HG03469 (cell line): ENCODE results near the gene CYSRT1.
"Not testable (repeated sequence)": the region's sequence is repeated elsewhere in the genome, so short reads cannot be mapped to it uniquely, and the experiment has no call there.

ENCODE experiments used
- ATAC-seq: cut with Tn5 transposase; IDR thresholded peaks from one replicate; pipeline ENCODE4 v1.9.1; 2021; ENCODE audit warnings: mild to moderate bottlenecking, moderate library complexity, moderate number of reproducible peaks; ENCODE audit not compliant: unreplicated experiment

CYSRT1 gene

DNA sequence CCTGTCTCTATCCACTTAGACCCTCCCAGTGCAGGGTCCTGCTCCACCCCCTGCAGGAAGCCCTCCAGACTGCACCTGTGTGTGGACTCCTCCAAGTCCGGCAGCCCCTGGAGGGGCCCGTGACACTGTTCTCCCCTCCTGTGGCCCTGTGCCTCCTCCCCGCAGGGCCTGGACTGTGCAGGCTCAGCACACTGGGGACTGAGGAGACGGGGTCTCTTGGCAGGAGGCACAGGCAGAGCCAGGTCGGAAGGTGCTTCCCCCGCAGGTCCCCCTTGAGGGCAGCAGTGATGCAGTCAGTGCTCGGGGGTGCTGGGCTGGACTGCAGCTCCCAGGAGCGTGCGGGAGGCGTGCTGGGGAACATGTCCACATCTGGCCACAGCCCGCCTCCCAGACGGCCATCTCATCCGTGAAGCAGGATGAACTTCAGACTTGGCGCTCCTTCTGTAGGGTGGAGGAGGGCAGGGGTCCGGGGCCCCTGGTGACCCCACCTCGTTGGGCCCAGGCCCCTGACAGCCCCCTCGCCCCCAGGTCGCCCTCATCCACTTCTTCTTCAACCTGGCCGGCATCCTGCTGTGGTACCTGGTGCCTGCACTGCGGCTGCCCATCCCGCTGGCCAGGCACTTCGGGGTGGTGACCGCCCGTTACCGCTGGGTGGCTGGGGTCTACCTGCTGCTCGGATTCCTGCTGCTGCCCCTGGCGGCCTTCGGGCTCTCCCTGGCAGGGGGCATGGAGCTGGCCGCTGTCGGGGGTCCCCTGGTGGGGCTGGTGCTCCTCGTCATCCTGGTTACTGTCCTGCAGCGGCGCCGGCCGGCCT, 10.7 kb downstream of the CYSRT1 start:
- ATAC-seq: no peak

DNA sequence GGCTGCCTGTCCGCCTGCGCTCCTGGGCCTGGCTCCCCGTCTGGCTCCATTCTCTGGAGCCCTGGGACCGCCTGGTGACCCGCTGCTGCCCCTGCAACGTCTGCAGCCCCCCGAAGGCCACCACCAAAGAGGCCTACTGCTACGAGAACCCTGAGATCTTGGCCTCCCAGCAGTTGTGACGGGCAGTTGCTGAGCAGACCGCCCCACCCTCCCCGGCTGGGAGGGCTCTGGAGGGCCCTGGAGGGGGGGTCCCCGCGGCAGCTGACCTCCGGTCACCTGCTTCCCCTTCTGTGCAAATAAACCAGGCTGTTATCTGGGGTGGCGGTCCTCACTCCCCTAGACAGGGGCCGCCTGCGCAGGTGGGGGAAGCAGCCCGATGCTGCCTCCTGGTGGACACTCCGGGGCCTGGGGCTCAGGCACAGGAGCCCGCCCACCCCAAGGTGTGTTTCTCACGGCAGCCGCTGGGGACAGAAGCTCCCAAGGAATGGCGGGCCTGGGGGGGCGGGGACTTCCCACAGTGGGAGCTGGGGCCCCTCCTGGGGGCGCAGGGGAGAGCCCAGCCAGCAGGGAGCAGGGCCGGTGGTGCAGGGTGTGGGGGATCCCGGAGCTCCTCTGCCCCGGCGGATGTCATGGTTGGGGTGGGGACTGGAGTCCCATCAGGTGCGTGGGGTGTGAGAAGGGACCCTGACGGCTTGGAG, 11.4 kb downstream of the CYSRT1 start:
- no peak for ATAC-seq

DNA sequence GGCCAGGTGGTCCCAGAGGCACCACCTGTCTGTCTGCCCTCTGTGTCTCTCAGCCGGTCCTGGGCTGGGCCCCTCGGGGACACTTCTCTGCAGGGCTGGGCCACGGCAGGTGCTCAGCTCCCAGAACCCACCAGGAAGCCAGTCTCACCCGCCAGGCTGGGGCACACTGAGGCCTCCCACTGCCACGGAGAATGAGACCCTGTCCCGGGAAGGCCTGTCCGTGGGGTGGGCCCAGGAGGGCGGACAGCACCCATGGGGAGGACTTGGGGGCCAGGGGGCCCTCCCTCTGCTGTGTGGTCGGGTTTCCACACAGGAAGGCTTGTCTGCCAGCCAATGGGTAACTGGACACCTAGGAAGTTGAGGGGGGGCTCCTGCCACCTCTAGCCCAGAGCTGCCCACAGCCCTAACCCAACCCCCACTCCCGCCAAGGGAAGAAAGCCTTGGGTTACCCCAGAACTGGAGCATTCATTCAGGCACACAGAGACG, 12.0 kb downstream of the CYSRT1 start:
- no peak for ATAC-seq

DNA sequence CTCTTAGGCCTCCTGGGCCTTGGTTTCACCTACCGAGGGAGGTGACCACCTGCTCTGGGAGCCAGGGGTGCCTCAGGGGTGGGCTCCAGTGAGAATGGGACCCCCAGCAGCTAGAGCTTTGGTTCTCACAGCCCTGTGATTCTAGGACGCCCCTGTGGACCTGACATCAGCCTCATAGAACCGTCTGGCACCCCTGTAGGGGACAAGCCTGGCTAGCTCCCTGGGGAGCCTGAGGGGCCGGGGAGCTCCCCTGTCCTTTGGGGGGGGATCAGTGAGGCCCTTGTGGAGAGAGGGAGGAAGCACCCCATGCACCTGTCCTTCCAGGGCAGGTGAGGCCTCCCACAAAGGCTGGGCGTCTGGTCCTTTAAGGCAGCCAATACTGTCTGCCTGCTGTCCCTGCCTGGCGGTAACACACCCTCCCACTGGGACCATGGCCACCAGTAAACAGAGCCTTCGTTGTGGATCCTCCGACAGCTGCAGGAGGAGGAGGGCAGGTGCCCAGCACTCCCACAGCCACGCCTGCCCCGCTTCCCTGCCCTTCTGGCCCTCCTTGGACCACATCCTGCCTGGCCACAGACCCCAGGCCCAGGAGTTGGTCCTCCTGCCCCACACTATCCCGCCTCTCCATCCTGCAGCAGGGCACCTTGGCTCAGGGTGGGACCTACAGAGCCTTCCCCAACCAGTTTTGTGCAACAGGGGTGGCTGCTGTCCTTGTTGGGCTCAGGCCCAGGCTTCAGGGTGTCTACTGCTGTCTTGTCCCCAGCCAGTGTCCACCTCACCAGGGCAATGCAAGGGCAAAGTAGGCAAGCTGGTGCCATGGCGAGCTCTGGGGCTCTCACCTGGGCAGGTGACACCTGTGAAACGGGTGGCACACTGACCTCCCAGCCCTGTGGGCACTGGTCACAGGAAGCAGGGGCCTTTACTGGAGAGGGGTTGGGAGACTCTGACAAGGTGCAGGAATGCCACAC, 13.1 kb downstream of the CYSRT1 start:
- no peak for ATAC-seq

DNA sequence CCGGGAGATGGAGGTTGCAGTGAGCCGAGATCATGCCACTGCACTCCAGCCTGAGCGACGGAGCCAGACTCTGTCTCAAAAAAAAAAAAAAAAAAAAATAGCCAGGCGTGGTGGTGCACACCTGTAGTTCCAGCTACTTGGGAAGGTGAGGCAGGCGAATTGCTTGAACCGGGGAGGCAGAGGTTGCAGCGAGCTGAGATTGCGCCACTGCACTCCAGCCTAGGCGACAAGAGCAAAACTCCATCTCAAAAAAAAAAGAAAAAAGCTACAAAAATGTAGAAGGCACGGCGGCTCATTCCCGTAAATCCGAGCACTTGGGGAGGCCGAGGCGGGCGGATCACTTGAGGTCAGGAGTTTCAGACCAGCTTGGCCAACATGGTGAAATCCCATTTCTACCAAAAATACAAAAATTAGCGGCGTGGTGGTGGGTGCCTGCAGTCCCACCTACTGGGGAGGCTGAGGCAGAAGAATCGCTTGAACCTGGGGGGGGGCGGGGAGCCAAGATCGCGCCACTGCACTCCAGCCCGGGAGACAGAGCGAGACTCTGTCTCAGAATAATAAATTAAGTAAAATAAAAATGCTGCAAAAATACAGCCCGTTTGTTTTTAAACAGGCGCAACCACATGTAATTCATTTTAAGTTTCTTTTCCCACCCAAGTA, 14.7 kb downstream of the CYSRT1 start:
- not testable (repeated sequence) for ATAC-seq

DNA sequence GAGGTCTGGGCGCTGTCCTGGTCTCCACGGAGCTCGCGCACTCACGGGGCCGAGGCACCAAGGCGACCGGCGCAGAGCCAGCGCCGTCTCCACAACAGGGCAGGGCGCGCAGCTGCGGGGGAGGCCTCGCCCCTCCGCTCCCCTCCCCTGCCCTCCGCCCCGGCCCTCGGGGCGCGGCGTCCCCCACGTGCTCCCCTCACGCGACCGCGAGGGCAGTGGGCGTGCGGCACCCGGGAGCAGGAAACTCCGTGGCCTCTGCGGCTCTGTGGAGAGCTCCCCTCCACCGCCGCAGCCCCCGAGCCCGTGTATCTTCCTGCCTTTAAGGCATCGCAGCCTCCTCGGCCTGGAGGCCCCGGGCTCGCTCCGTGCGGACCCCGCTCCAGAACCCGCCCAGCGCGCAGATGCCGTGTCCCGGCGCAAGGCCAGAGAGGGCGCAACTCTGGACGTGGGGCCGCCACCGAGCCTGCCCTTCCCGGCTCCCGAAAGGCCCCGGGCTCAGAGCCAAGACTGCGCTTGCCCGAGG, 15.4 kb downstream of the CYSRT1 start:
- peak; percentile 19 for ATAC-seq

DNA sequence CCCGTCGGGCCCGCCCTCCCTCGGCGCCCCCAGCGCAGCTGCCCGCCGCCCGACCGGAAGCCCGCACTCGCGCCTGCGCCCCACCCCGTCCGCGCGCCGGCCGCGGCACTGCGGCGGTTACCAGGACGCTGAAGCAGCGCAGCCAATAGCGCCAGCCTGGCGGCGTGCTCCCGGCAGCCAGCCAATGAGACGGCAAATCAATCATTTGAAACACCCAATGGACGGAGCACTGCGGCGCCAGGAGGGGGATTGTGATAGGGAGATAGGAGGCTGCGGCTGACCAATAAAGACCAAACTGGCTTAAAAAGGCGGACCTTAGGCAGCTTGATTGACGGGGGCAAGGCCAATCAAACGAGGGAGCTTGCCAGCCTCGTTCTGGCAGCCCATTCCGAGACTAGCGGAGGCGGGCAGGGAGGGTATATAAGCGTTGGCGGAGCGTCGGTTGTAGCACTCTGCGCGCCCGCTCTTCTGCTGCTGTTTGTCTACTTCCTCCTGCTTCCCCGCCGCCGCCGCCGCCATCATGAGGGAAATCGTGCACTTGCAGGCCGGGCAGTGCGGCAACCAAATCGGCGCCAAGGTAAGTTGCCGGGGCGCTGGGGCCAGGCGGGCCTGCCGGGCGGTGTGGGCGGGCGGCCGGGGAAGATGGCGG, 16.0 kb downstream of the CYSRT1 start, which contains the start of gene TUBB4B:
Gene TUBB4B, plus strand, starts transcription at position 447 of the 649 bp plus-strand sequence. Its CDS starts 74 bp downstream, at position 521.
- ATAC-seq: peak; percentile 76

DNA sequence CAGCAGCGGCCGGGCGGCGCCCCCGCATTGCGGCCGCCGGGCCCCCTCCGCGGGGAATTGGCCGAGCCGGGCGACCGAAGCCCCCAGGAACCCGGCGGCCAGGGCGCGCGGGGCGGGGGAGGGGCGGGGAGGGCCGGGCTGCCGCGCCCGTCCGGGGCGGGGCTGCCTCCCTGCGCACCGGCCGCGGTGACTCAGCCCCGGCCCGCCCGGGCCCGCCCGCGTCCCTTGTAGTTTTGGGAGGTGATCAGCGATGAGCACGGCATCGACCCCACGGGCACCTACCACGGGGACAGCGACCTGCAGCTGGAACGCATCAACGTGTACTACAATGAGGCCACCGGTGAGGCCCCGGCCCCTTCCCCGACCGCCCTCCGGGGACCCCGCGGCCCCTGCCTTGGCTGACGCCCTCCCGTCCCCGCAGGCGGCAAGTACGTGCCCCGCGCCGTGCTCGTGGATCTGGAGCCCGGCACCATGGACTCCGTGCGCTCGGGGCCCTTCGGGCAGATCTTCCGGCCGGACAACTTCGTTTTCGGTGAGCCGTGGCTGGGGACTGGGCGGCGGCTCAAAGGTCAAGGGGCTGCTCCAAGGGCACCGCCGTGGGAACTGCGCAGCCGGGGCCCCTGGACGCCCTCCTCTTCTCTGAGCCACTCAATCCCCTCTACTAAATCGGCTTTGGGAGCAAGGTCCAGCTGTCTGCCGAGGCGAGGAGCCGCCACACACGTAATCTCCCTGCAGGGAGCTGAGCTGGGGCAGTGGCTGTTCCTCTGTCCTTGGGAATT, 16.7 kb downstream of the CYSRT1 start:
- ATAC-seq: no peak

DNA sequence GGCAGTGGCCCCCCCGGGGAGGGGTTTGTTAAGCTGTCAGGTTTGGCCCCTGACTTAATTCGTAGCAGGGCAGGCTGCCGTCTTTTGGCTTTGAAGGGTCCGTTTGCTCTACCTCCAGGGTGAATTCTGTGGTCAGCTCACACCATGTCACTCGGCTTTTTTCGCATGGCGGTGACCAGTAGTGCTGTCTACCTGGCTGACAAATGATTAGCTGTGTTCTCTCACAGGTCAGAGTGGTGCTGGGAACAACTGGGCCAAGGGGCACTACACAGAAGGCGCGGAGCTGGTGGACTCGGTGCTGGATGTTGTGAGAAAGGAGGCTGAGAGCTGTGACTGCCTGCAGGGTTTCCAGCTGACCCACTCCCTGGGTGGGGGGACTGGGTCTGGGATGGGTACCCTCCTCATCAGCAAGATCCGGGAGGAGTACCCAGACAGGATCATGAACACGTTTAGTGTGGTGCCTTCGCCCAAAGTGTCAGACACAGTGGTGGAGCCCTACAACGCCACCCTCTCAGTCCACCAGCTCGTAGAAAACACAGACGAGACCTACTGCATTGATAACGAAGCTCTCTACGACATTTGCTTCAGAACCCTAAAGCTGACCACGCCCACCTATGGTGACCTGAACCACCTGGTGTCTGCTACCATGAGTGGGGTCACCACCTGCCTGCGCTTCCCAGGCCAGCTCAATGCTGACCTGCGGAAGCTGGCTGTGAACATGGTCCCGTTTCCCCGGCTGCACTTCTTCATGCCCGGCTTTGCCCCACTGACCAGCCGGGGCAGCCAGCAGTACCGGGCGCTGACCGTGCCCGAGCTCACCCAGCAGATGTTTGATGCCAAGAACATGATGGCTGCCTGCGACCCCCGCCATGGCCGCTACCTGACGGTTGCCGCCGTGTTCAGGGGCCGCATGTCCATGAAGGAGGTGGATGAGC, 17.6 kb downstream of the CYSRT1 start:
- ATAC-seq: no peak

DNA sequence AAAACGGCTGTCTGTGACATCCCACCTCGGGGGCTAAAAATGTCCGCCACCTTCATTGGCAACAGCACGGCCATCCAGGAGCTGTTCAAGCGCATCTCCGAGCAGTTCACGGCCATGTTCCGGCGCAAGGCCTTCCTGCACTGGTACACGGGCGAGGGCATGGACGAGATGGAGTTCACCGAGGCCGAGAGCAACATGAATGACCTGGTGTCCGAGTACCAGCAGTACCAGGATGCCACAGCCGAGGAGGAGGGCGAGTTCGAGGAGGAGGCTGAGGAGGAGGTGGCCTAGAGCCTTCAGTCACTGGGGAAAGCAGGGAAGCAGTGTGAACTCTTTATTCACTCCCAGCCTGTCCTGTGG, 18.3 kb downstream of the CYSRT1 start:
- ATAC-seq: not testable (repeated sequence)

DNA sequence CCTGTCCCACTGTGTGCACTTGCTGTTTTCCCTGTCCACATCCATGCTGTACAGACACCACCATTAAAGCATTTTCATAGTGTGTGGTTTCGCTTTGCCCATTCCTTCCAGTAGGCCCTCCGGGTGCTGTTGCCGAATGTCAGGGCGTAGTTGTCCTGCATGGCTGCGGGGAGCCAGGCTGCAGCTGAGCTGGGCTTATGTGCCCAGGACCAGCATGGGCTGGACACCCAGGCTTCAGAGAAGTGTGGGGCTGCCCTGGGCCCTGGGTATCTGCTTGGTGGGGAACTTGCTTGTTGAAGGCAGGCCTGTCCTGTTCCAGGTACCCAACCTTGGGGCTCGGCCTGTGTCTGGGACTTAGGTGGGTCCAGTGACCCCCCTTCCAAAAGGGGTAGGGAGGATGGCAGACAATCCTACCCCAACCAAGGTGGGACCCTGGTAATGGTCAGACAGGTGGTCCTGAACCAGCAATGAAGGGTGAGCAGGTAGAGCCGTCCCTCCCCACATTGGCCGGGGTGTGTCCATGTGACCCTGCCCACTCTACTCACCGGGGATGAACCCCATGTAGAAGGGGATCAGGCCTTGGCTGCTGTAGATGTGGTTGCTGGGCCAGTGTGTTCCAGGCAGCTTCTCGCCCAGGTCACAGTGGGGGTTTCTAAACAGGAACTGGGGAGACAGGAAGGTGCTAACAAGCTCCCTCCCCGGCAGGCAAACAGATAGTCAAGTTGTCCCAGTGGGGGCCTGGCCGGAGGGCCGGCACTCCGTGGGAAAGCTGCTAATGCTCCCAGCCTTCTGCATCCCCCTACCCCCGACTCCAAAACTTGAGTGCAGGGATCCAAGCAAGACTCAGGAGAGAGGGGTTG, 18.9 kb downstream of the CYSRT1 start:
- no peak for ATAC-seq

DNA sequence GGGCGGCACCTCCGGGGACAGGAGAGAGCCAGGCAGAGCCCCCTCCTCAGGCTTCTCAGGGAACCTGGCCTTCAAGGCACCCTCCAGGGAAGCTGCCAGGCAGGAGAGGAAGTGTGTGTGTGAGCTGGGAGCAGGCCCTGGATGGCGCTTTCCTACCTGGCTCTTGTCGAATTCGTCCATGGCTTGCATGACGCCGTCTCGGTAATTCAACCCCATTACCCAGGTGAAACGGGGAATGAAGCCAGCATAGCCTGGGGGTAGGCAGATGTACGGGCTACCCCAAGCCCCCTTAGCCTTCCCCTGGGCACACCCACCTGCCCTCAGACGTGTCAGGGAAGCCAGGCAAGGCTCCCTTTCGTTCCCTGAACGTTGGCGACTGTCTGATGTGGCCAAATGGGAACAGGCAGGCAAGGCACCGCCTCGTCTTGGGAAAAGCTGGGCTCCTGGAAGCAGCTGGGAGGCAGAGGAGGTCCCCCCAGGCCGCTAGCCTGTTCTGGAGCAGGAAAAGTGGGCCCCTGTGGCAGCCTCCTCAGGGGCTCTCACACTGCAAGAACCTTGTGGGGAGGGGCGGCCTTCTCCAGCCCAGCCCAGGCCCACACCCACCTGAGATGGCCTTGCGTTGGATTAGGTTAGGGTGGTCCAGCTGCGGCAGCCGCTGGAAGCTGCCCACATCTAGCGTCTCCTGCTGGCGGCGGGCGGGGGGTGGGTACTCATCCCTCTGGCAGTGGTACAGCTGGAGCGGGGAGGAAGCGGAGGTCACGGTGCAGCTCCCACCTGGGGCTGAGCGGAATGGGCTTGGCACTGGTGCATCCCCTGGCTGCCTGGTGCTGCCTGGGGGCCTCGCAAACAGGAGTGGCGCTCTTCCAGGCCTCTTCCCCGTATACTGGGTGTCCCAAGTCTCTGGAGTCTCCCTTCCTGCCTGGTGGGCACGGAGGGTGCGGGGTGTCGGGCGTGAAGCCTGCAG, 19.8 kb downstream of the CYSRT1 start:
- ATAC-seq: no peak

DNA sequence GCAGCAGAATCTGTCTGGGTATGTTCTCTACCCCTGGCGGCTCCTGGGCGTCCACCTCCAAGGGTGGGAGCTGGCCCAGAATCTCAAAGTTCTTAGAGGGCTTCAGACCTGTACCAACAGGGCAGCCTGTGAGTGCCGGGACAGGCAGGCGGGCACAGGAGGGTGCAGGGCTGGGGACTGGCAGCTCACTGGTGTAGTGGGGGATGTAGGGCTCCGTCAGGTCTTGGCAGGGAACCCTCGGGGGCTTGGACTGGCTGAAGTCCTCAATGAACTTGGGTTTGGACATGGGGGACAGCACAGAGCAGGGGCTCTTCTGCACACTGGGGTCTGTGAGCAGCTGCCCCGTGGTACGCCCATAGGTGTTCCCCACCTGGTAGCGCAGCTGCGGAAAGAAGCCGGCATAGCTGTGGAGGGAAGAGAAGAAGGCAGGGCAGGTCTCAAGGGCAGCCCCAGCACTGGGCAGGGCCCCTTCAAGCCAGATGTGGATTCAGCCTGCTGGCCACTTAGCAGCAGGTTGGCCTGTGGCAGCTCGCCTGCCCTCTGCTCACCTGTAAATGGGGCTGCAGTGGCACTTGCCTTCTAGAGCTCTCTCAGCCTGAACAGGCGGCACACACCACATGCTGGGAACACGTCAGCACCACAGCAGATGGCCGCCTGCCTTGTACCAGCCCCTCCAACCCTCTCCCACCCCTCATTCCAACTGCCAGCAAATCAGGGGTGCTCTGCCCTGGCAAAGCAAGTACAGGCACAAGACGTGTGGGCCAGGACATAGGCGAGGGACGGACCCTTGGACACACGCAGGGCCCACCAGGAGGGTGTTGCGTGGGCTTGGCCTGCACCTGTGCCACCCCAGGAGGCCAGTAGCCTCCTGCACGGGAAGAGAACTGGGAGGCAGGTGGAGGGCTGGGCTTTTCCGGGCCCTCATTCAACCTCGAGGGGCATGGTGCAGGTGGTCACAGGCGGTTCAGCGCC, 20.8 kb downstream of the CYSRT1 start:
- no peak for ATAC-seq

DNA sequence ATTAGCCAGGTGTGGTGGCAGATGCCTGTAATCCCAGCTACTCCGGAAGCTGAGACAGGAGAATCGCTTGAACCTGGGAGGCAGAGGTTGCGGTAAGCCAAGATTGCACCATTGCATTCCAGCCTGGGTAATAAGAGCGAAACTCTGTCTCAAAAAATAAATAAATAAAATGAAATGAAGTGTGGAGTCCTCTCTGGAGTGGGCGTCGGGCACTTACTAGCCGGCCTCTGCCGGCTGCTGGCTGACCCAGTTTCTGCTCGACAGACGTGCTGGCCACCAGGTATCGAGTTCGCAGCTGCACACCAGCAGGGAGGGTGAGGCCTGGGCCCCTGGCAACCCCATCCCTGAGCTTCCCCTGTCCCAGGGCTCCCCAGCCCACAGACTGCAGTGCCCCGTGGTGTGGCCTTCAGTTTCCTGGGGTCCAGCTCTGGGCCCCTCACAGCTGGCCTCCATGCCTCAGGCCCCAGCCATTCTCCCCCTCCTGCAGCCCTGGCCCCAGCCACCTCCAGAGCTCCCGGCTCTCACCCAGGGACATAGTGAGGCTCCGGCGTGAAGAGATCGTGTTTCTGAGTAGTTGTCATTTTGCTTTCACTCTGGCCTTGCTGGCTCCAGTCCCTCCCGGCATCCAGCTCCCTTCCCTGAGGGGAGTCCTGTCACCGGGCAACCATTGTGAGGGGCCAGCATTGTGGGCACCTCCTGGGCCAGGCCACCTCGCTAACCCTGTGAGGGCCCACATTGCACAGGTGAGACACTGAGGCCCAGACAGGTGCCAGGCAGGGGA, 22.4 kb downstream of the CYSRT1 start:
- ATAC-seq: no peak
